OCI-LY7 (cell line): ENCODE measurements around the gene TMEM238. TPM values are rescaled to one million over a fixed set of nuclear protein-coding genes. Genes with fewer than 3 reads are reported as not detected.
"Not testable (repeated sequence)": the region's sequence is repeated elsewhere in the genome, so short reads cannot be mapped to it uniquely, and the experiment has no call there.

ENCODE experiments used
- BruUV-seq: library from RNA; stranded (reverse); fragments of 400-500 nt; replicated peaks from 2 replicates; lab custom pipeline; 2021; lab: Mats Ljungman, UMichigan
- CTCF ChIA-PET: fragments of 300-600 bp; sonication (Branson Sonifier 250); formaldehyde crosslinking; loops from one replicate; lab custom pipeline; 2022; ENCODE audit warnings: antibody characterized with exemption; ENCODE audit not compliant: unreplicated experiment; lab: Charles Lee
- POLR2A ChIA-PET: fragments of 300-600 bp; sonication (Branson Sonifier 250); formaldehyde crosslinking; loops from one replicate; lab custom pipeline; 2022; ENCODE audit warnings: antibody characterized with exemption; lab: Charles Lee
- DNase-seq: peaks from one replicate; pipeline ENCODE4 v3.0.0-alpha.2; 2015; ENCODE audit warnings: low spot score
- H2AFZ ChIP-seq: fragments of 200-600 bp; sonication (generic), shearing (Covaris generic); 2 replicates; pipeline ENCODE4 v1.6.1; 2014; ENCODE audit warnings: mild to moderate bottlenecking, antibody characterized with exemption, low read length, moderate library complexity
- H3K27ac ChIP-seq: fragments of 200-600 bp; sonication (generic); 2 replicates; pipeline ENCODE4 v1.5.1; 2014; ENCODE audit warnings: mixed run types, low read depth, mild to moderate bottlenecking, moderate library complexity, low read length, inconsistent platforms; ENCODE audit not compliant: poor library complexity, severe bottlenecking
- H3K36me3 ChIP-seq: fragments of 200-600 bp; sonication (generic); 2 replicates; pipeline ENCODE4 v1.6.1; 2014; ENCODE audit warnings: mild to moderate bottlenecking, antibody characterized with exemption, low read length, moderate library complexity, mixed read lengths; ENCODE audit not compliant: insufficient read depth
- H3K4me1 ChIP-seq: fragments of 200-600 bp; sonication (generic); 2 replicates; pipeline ENCODE4 v1.5.1; 2014; ENCODE audit warnings: mild to moderate bottlenecking, low read length; ENCODE audit not compliant: insufficient read depth, poor library complexity, severe bottlenecking
- H3K4me2 ChIP-seq: fragments of 200-600 bp; sonication (generic); 2 replicates; pipeline ENCODE4 v1.6.1; 2014; ENCODE audit warnings: mild to moderate bottlenecking, low read length
- H3K4me3 ChIP-seq: fragments of 200-600 bp; sonication (generic); 2 replicates; pipeline ENCODE4 v1.5.1; 2014; ENCODE audit warnings: mild to moderate bottlenecking, low read depth, low read length; ENCODE audit not compliant: poor library complexity, severe bottlenecking
- H3K79me2 ChIP-seq: fragments of 200-600 bp; sonication (generic); 2 replicates; pipeline ENCODE4 v1.6.1; 2016; ENCODE audit warnings: low read depth, mild to moderate bottlenecking, low read length, moderate library complexity, mixed read lengths; ENCODE audit not compliant: insufficient read depth
- H3K9me2 ChIP-seq: fragments of 200-600 bp; sonication (generic); 2 replicates; pipeline ENCODE4 v1.6.1; 2016; ENCODE audit warnings: mild to moderate bottlenecking, low read length, mixed read lengths; ENCODE audit not compliant: insufficient read depth
- H3K9me3 ChIP-seq: fragments of 200-600 bp; sonication (generic); 2 replicates; pipeline ENCODE4 v1.6.1; 2014; ENCODE audit warnings: mild to moderate bottlenecking, mixed run types, low read length, mixed read lengths
- H4K20me1 ChIP-seq: fragments of 200-600 bp; sonication (generic); 2 replicates; pipeline ENCODE4 v1.6.1; 2014; ENCODE audit warnings: mild to moderate bottlenecking, antibody characterized with exemption, low read length, moderate library complexity, mixed read lengths; ENCODE audit not compliant: insufficient read depth
- CTCF ChIP-seq: fragments of 200-600 bp; sonication (generic); conservative IDR thresholded peaks from 2 replicates; pipeline ENCODE4 v1.5.1; 2014; ENCODE audit warnings: mild to moderate bottlenecking, antibody characterized with exemption, low read length, moderate library complexity, mixed read lengths
- EZH2phosphoT487 ChIP-seq: fragments of 200-600 bp; sonication (generic); IDR thresholded peaks from 2 replicates; pipeline ENCODE4 v1.6.1; 2018; ENCODE audit warnings: low read depth, borderline replicate concordance, mild to moderate bottlenecking, mixed run types, antibody characterized with exemption, low read length, moderate library complexity, mixed read lengths
- intact Hi-C: fragments of 100-400 bp; cut with micrococcal nuclease; formaldehyde crosslinking; loops from one replicate; pipeline ENCODE4 v1.10.0; 2022; ENCODE audit not compliant: unreplicated experiment
- total RNA-seq, 2 experiments: library from RNA; depleted of rRNA in 1 of 2; stranded (reverse); fragments of >200 nt in 1 of 2; shearing (Covaris generic) in 1 of 2; gene quantifications; 2 replicates each; pipeline ENCODE4 v1.2.3, GENCODE V29; 2014 to 2022

Gene TMEM238
- total RNA-seq, 2 experiments from 2014 or later, result 2.7 to 6.5 TPM

GRCh38 chr19:55407800-55408532 lies 23.9 kb upstream of the TMEM238 start:
- no peak for TF ChIP-seq CTCF
- no peak for TF ChIP-seq EZH2phosphoT487
- Histone ChIP-seq H3K36me3 (peaks cover 42% of the 10 kb centered on the region), H3K9me2 (no peaks in the 10 kb centered on the region), H3K4me3 (peak overlapping the region; percentile 100), H3K9me3 (peaks cover 21% of the 10 kb centered on the region; the same call in 1 of the 2 replicates), H2AFZ (peak overlapping the region; percentile 53; the same call in 1 of the 2 replicates), H3K4me2 (peak overlapping the region; percentile 89), H3K4me1 (peaks cover 32% of the 10 kb centered on the region), H3K79me2 (peaks cover 41% of the 10 kb centered on the region), H3K27ac (peak overlapping the region; percentile 92), H4K20me1 (peaks cover 23% of the 10 kb centered on the region)
- CTCF ChIA-PET, result no interaction called here
- BruUV-seq, result no TSS peak
- intact Hi-C loops, result loop anchor here (2.0 kb wide), 1 partner anchor 127 kb away; the partner anchor contains the start of gene HSPBP1
- POLR2A ChIA-PET, result interaction anchor here (0.6 kb wide), 1 partner anchor 231 kb away, joined by 6 read pairs; no protein-coding TSS in a partner anchor
- peak; percentile 100 for DNase-seq

GRCh38 chr19:55407550-55407799 lies 23.4 kb upstream of the TMEM238 start, which contains the start of gene UBE2S:
UBE2S (minus strand) TSS chr19:55407788; CDS start chr19:55407589, 199 bp downstream.
- H2AFZ ChIP-seq, result peak within 1 kb of the TSS; percentile 53; the same call in 1 of the 2 replicates
- peaks cover 47% of the 10 kb centered on the region for H3K36me3 ChIP-seq
- DNase-seq, H3K9me2 ChIP-seq, BruUV-seq, CTCF ChIA-PET: not testable (repeated sequence)
- peaks cover 21% of the 10 kb centered on the region; the same call in 1 of the 2 replicates for H3K9me3 ChIP-seq
- POLR2A ChIA-PET, result interaction anchor here (0.6 kb wide), 1 partner anchor 231 kb away, joined by 6 read pairs; no protein-coding TSS in a partner anchor
- H3K79me2 ChIP-seq, result peaks cover 46% of the 10 kb centered on the region
- peak within 1 kb of the TSS; percentile 92 for H3K27ac ChIP-seq
- H4K20me1 ChIP-seq, result peaks cover 27% of the 10 kb centered on the region
- H3K4me3 ChIP-seq, result peak within 1 kb of the TSS; percentile 100
- peak within 1 kb of the TSS; percentile 89 for H3K4me2 ChIP-seq
- intact Hi-C loops, result loop anchor here (2.0 kb wide), 1 partner anchor 127 kb away; the partner anchor contains the start of gene HSPBP1
- H3K4me1 ChIP-seq, result peaks cover 32% of the 10 kb centered on the region

- TSS peak; percentile 68 for BruUV-seq
- peaks cover 47% of the 10 kb centered on the region for H3K79me2 ChIP-seq
- DNase-seq, result peak; percentile 57
These were observed 22.9 kb upstream of the TMEM238 start for GRCh38 chr19:55406826-55407549.

More at GRCh38 chr19:55406826-55407549, 22.9 kb upstream of the TMEM238 start:
- peaks cover 21% of the 10 kb centered on the region; the same call in 1 of the 2 replicates for H3K9me3 ChIP-seq
- CTCF ChIA-PET, result no interaction called here
- POLR2A ChIA-PET, result interaction anchor here (0.5 kb wide), 1 partner anchor 155 kb away, joined by 3 read pairs; no protein-coding TSS in a partner anchor
- H3K4me1 ChIP-seq, result peaks cover 32% of the 10 kb centered on the region
- H3K36me3 ChIP-seq, result peaks cover 52% of the 10 kb centered on the region
- intact Hi-C loops, result loop anchor here (2.0 kb wide), 1 partner anchor 126 kb away; the partner anchor contains the start of gene HSPBP1
- peak overlapping the region; percentile 92 for H3K27ac ChIP-seq
- H3K4me3 ChIP-seq, result peak overlapping the region; percentile 100
- H3K9me2 ChIP-seq, result no peaks in the 10 kb centered on the region
- no peak overlapping the region for H2AFZ ChIP-seq
- TF ChIP-seq EZH2phosphoT487 (no peak), CTCF (no peak)
- H4K20me1 ChIP-seq, result peaks cover 32% of the 10 kb centered on the region
- peak overlapping the region; percentile 89 for H3K4me2 ChIP-seq
